Measurements from ENCODE around the gene CABP7. TPM values are rescaled to one million over a fixed set of nuclear protein-coding genes. Genes with fewer than 3 reads are reported as not detected.

The CABP7 gene
- total and polyA plus RNA-seq, 12 donors, result 0.77 to 15.1 (median 5.9) TPM

DNA sequence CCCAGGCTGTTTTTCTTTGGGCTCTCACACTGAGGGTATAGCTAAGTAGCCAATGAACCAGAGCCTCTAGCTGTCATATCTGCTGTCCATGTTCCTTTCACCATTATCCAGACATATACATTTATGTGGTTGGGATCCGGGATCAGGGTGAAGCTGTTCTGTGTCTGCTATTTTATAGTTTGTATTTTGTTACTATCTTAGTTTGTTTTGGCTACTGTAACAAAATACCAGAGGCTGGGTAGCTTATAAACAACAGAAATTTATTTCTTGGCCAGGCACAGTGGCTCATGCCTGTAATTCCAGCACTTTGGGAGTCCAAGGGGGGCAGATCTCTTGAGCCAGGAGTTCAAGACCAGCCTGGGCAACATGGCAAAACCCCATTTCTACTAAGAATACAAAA, 40.5 kb upstream of the CABP7 start:
- no peak overlapping the region for H3K4me3 ChIP-seq
- WGBS, 4 donors, result 71 to 84% (median 81%) methylated on average over 1 of the region's 1 CpG

DNA sequence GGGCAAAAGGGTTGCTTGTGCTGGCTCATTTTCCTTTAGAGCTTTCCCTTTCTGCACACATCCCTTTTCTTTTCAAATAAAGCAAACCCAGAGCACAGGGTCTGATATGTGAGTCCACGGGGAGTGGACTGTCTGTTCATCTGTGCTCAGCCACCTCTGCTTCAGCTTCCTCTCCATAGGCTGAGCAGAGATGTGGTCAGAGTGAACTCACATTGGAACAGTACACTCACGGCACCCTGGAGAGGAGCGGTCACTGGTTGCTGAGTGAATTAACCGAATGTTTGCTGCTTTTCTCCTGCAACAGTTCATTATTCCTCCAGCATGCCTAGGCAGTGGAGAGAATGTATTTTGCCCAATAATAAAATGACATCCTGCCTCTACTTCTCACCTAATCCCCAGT, 36.3 kb upstream of the CABP7 start:
- peaks cover 0 to 11% of the 10 kb centered on the region in 2 donors for H3K4me1 ChIP-seq (replicated peaks in 1 of 2)
- no peaks in the 10 kb centered on the region for H3K27me3 ChIP-seq
- TF ChIP-seq, protein P1, sequence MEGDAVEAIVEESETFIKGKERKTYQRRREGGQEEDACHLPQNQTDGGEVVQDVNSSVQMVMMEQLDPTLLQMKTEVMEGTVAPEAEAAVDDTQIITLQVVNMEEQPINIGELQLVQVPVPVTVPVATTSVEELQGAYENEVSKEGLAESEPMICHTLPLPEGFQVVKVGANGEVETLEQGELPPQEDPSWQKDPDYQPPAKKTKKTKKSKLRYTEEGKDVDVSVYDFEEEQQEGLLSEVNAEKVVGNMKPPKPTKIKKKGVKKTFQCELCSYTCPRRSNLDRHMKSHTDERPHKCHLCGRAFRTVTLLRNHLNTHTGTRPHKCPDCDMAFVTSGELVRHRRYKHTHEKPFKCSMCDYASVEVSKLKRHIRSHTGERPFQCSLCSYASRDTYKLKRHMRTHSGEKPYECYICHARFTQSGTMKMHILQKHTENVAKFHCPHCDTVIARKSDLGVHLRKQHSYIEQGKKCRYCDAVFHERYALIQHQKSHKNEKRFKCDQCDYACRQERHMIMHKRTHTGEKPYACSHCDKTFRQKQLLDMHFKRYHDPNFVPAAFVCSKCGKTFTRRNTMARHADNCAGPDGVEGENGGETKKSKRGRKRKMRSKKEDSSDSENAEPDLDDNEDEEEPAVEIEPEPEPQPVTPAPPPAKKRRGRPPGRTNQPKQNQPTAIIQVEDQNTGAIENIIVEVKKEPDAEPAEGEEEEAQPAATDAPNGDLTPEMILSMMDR (IDR thresholded peaks at IDR 0.05), result no peak
- TF ChIP-seq POLR2A (IDR thresholded peaks at IDR 0.05), result no peak
- no peak overlapping the region for H3K4me3 ChIP-seq
- WGBS, 4 donors, result 90 to 96% (median 93%) methylated on average over 4 of the region's 4 CpGs
- DNase-seq, result no peak
- no peaks in the 10 kb centered on the region for H3K9me3 ChIP-seq (replicated peaks in 1 of 3)
- peaks cover 0 to 46% of the 10 kb centered on the region in 2 donors for H3K36me3 ChIP-seq (replicated peaks in 1 of 2)
- intact Hi-C loops (cut with DNase I), result no loop called here
- no peak overlapping the region for H3K27ac ChIP-seq

More for the DNA sequence above, 40.5 kb upstream of the CABP7 start:
- H3K36me3 ChIP-seq (replicated peaks in 1 of 2), result peaks cover 0 to 82% of the 10 kb centered on the region in 2 donors
- intact Hi-C loops (cut with DNase I), result no loop called here
- no peak for DNase-seq
- H3K27me3 ChIP-seq, result no peaks in the 10 kb centered on the region
- no peaks in the 10 kb centered on the region for H3K9me3 ChIP-seq (replicated peaks in 1 of 3)
- no peak for TF ChIP-seq POLR2A (IDR thresholded peaks at IDR 0.05)
- TF ChIP-seq, protein P1 (IDR thresholded peaks at IDR 0.05), result no peak
- no peaks in the 10 kb centered on the region for H3K4me1 ChIP-seq (replicated peaks in 1 of 2)
- H3K27ac ChIP-seq, result no peak overlapping the region

DNA sequence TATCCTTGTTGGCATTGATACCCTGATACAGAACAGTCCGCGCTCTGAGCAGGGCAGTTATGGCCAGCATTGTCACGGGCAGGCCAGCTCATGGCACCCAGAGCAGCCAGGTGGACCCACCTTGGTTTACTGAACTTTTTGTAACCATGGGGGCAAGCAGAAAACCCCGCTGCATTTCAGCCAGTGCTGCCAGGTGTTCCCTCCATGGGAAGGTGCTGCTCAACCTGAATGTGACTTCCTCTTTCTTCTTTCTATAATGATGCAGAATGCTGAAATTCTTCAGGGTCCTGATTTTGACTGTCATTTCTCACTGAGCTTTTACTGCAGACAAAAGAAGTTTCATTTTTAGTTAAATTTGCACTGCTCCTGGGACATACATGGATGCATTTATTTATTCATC, 35.6 kb upstream of the CABP7 start:
- peaks cover 0 to 39% of the 10 kb centered on the region in 2 donors for H3K36me3 ChIP-seq (replicated peaks in 1 of 2)
- H3K27ac ChIP-seq, result no peak overlapping the region
- no peaks in the 10 kb centered on the region for H3K9me3 ChIP-seq (replicated peaks in 1 of 3)
- DNase-seq, result no peak
- H3K4me1 ChIP-seq (replicated peaks in 1 of 2), result peaks cover 0 to 11% of the 10 kb centered on the region in 2 donors
- TF ChIP-seq, protein P1 (IDR thresholded peaks at IDR 0.05), result no peak
- no peak for TF ChIP-seq POLR2A (IDR thresholded peaks at IDR 0.05)
- intact Hi-C loops (cut with DNase I), result no loop called here
- 97 to 100% (median 99%) methylated on average over 4 of the region's 4 CpGs for WGBS, 4 donors
- no peaks in the 10 kb centered on the region for H3K27me3 ChIP-seq
- H3K4me3 ChIP-seq, result no peak overlapping the region

DNA sequence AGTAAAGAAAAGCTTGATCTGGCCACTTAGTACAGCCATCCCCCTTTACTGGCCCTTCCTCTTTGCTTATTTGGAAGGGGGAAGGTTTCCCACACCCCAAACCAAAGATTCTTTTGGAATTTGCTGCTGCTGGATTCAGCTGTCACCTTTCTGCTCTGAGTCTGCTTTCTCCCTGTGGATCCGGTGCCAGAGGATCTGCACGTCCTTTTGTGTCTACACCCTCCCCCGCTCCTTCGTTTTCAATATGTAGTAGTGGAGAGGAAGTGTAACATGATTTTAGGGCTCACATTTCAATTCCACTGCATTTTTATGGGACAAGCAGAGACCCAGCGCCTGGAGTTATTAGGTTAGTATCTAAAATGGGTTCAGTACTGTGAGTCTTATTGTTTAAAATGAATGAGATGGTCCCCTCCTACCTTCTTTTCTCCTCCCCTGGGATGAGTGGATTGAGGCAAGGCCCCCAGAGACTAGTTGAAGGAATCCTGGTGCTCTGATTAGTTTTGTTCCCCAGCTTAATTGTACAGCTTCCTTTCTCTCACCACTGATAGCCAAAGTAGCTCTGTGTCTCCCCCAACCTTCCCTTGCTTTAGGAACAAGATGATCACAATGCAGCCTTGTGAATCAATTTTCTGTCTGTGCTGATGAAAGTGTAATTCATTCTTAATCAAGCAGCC, 30.5 kb upstream of the CABP7 start:
- WGBS, 4 donors, result 71 to 84% (median 79%) methylated on average over 5 of the region's 5 CpGs
- no peaks in the 10 kb centered on the region for H3K27me3 ChIP-seq
- H3K9me3 ChIP-seq (replicated peaks in 1 of 3), result no peaks in the 10 kb centered on the region
- TF ChIP-seq POLR2A (IDR thresholded peaks at IDR 0.05), result no peak
- TF ChIP-seq, protein P1 (IDR thresholded peaks at IDR 0.05), result no peak
- peaks cover 0 to 6% of the 10 kb centered on the region in 2 donors for H3K36me3 ChIP-seq (replicated peaks in 1 of 2)
- no peak overlapping the region for H3K4me3 ChIP-seq
- no peak for DNase-seq
- H3K4me1 ChIP-seq (replicated peaks in 1 of 2), result peaks cover 12 to 29% of the 10 kb centered on the region in 2 donors
- no peak overlapping the region for H3K27ac ChIP-seq
- intact Hi-C loops (cut with DNase I), result no loop called here

Data from adrenal gland (tissue), 12 donors.